K562 (cell line): ENCODE measurements around the gene SLC30A1. TPM values are rescaled to one million over a fixed set of nuclear protein-coding genes. Genes with fewer than 3 reads are reported as not detected.
A peak's percentile ranks its signal among the peaks of the same experiment; 100 is the strongest.

Source experiments
- ELF2 ChIP-seq: fragments of 250-450 bp; sonication (Bioruptor Pico); IDR thresholded peaks from 2 replicates; pipeline ENCODE4 v1.5.0; 2021; ENCODE audit warnings: mild to moderate bottlenecking
- FOXM1 ChIP-seq, 2 experiments: fragments of 450-650 bp in 1 of 2; sonication (generic) in 1 of 2; formaldehyde crosslinking in 1 of 2; IDR thresholded peaks; 2 replicates each; pipeline versions ENCODE4 v1.6.1 to v1.9.0; 2017 to 2022; ENCODE audit warnings: low read depth in 2 of 2, mild to moderate bottlenecking in 2 of 2, missing genetic modification reagents in 1 of 2, moderate library complexity in 1 of 2
- NR2F6 ChIP-seq: fragments of 450-650 bp; formaldehyde crosslinking; IDR thresholded peaks from 2 replicates; pipeline ENCODE4 v1.4.0; 2020; ENCODE audit warnings: mild to moderate bottlenecking
- NR4A1 ChIP-seq, 2 experiments: fragments of 250-450 bp in 1 of 2; fragments of 450-650 bp in 1 of 2; sonication (Bioruptor Pico) in 1 of 2; IDR thresholded peaks; 2 replicates each; pipeline versions ENCODE4 v1.4.0 to v1.6.1; 2016 to 2020; ENCODE audit warnings: mild to moderate bottlenecking in 2 of 2, missing compliant biosample characterization in 1 of 2, missing genetic modification characterization in 1 of 2, moderate library complexity in 1 of 2
- PTRF ChIP-seq: fragments of 450-650 bp; IDR thresholded peaks from 2 replicates; pipeline ENCODE4 v1.6.1; 2016; ENCODE audit warnings: mild to moderate bottlenecking, missing genetic modification characterization, missing compliant biosample characterization
- REST ChIP-seq, 2 experiments: fragments of 450-650 bp; formaldehyde crosslinking in 1 of 2; IDR thresholded peaks; 2 replicates each; pipeline versions ENCODE4 v1.4.0 to v1.6.1; 2014 to 2020; ENCODE audit warnings: mild to moderate bottlenecking in 2 of 2, borderline replicate concordance in 1 of 2, low read depth in 1 of 2
- SMAD4 ChIP-seq: fragments of 250-450 bp; sonication (Bioruptor Pico); conservative IDR thresholded peaks from 2 replicates; pipeline ENCODE4 v1.8.0; 2021; ENCODE audit warnings: inconsistent platforms, mild to moderate bottlenecking, moderate library complexity
- SMARCC2 ChIP-seq: fragments of 450-650 bp; IDR thresholded peaks from 2 replicates; pipeline ENCODE4 v1.6.1; 2017; ENCODE audit warnings: antibody characterized with exemption, moderate library complexity, mild to moderate bottlenecking, low read depth
- ZNF217 ChIP-seq: sonication (generic); formaldehyde crosslinking; IDR thresholded peaks from 2 replicates; pipeline ENCODE4 v1.8.0; 2022; ENCODE audit warnings: mild to moderate bottlenecking, missing genetic modification reagents
- polyA plus RNA-seq, 8 experiments: library from polyadenylated mRNA; depleted of rRNA in 4 of 8; stranded (reverse) in 5 of 8; unstranded in 3 of 8; fragments of >200 nt; fragmentation: Nextera tagmentation in 2 of 8; fragmentation: Illumina TruSeq in 1 of 8; extraction: Ambion mirVana in 2 of 8; extraction: Trizol in 1 of 8; gene quantifications; 2 replicates each; pipeline versions ENCODE4 v1.2.1 to v1.2.3, GENCODE V29; 2011 to 2014; ENCODE audit warnings: inconsistent platforms in 1 of 8, missing spikeins in 1 of 8
- total RNA-seq, 7 experiments: library from RNA; depleted of rRNA in 6 of 7; stranded (reverse); fragments of >200 nt in 6 of 7; fragmentation: Illumina TruSeq in 2 of 7; extraction: Trizol in 2 of 7; gene quantifications; 2 replicates each; pipeline versions ENCODE4 v1.2.1 to v1.2.3, GENCODE V29; 2011 to 2021; ENCODE audit warnings: low replicate concordance in 1 of 7
- TF ChIP-seq, protein P1 (sequence below): fragments of 250-450 bp; sonication (Bioruptor Pico); IDR thresholded peaks from 2 replicates; pipeline ENCODE4 v1.4.0; 2020; ENCODE audit warnings: mild to moderate bottlenecking, moderate library complexity

Gene SLC30A1
- total and polyA plus RNA-seq, 9 of the 15 experiments (the other 6 are each of a cell fraction or from before 2014, with no cell fraction given): 4.1 to 14.4 (median 6.6) TPM

- TF ChIP-seq REST (IDR thresholded peaks at IDR 0.05; ENCODE audit: borderline replicate concordance) (peak; percentile 78), REST (CRISPR knock-in tag; IDR thresholded peaks at IDR 0.05; ENCODE audit: low read depth) (0 out of 2 replicates have a peak, but pooled peaks have one; percentile 29), SMARCC2 (no peak), NR2F6 (CRISPR knock-in tag) (no peak), ELF2 (CRISPR knock-in tag) (no peak; the same call in 1 of the 2 replicates), SMAD4 (CRISPR knock-in tag) (peak; percentile 68), PTRF (no peak), FOXM1 (IDR thresholded peaks at IDR 0.05; ENCODE audit: low read depth) (no peak), FOXM1 (CRISPR knock-in tag; IDR thresholded peaks at IDR 0.05; ENCODE audit: low read depth) (peak; percentile 76; the same call in 1 of the 2 replicates), ZNF217 (CRISPR knock-in tag) (no peak), NR4A1 (CRISPR knock-in tag; IDR thresholded peaks at IDR 0.05) (peak; percentile 89; the same call in 1 of the 2 replicates), NR4A1 (tag; IDR thresholded peaks at IDR 0.05) (no peak)
- TF ChIP-seq, protein P1, sequence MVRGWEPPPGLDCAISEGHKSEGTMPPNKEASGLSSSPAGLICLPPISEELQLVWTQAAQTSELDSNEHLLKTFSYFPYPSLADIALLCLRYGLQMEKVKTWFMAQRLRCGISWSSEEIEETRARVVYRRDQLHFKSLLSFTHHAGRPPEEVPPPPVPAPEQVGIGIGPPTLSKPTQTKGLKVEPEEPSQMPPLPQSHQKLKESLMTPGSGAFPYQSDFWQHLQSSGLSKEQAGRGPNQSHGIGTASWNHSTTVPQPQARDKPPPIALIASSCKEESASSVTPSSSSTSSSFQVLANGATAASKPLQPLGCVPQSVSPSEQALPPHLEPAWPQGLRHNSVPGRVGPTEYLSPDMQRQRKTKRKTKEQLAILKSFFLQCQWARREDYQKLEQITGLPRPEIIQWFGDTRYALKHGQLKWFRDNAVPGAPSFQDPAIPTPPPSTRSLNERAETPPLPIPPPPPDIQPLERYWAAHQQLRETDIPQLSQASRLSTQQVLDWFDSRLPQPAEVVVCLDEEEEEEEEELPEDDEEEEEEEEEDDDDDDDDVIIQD (CRISPR knock-in tag): no peak
These were observed 932 bp downstream of the SLC30A1 start (continued) for GRCh38 chr1:211577819-211578639.
